GM12872 (cell line): ENCODE measurements around the gene CYTH3.

Source experiments
- TF ChIP-seq, protein P1 (sequence below): IDR thresholded peaks from 3 replicates; pipeline ENCODE4 v1.5.1; 2011; ENCODE audit warnings: low read depth, mild to moderate bottlenecking, low read length, moderate library complexity; ENCODE audit not compliant: insufficient read depth

The CYTH3 gene

DNA sequence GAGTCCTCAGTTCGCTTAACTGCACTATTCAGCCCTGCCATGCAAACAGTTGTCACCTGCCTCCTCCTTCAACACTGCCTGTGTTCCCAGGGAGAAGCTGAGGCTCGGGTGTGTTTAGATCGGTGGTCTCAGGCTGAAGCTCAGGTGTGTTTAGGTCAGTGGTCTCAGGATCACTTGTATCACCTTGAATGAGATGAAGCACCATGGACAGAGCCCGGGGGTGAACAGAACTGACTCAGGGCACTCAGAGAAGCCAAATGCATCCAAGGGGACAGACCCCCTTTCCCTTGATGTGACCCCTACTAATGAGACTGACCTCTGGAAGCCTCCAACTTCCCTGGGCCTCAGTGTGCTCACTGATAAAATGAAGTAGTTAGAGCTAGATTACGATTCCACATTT lies 84.0 kb downstream of the CYTH3 start:
- TF ChIP-seq, protein P1, sequence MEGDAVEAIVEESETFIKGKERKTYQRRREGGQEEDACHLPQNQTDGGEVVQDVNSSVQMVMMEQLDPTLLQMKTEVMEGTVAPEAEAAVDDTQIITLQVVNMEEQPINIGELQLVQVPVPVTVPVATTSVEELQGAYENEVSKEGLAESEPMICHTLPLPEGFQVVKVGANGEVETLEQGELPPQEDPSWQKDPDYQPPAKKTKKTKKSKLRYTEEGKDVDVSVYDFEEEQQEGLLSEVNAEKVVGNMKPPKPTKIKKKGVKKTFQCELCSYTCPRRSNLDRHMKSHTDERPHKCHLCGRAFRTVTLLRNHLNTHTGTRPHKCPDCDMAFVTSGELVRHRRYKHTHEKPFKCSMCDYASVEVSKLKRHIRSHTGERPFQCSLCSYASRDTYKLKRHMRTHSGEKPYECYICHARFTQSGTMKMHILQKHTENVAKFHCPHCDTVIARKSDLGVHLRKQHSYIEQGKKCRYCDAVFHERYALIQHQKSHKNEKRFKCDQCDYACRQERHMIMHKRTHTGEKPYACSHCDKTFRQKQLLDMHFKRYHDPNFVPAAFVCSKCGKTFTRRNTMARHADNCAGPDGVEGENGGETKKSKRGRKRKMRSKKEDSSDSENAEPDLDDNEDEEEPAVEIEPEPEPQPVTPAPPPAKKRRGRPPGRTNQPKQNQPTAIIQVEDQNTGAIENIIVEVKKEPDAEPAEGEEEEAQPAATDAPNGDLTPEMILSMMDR = no peak

DNA sequence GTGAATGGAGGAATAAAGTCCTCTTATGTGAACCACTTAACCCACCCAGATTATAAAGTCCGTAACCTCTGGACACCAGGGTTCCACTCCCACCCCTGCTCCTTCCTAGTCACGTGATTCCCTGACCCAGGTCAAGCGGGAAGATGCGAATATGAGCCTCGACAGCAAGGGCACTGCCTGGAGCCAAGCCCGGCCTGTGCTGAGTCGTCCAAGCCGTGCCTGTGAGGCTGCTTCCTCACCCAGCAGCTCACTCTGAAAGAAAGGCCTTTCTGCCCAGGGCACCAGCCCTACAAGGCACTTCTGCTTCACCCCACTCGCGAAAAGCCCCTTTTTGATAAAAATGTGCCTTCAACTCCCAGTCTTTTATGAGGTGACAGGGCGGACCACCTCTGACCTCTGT lies 85.8 kb downstream of the CYTH3 start:
- TF ChIP-seq, protein P1 = no peak

DNA sequence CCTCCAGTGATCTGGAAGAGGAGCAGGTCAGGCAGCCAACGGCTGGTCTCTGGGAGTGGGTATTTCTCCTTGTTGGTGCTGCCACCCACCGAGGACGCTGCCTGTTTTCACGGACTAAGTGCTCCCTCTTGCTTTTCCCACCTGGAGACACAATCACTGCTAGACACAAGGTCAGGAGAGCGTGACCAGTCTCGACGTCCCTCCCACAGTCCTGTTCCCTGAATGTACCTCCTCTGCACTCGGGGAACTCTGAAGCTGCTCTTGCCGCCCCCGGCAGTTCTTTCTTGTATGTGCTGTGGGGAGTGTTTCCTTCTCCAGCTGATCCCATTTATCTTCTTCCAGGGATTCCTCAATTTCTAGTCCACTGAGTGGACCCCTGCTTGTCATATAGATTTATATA lies 89.4 kb downstream of the CYTH3 start:
- TF ChIP-seq, protein P1 = no peak

DNA sequence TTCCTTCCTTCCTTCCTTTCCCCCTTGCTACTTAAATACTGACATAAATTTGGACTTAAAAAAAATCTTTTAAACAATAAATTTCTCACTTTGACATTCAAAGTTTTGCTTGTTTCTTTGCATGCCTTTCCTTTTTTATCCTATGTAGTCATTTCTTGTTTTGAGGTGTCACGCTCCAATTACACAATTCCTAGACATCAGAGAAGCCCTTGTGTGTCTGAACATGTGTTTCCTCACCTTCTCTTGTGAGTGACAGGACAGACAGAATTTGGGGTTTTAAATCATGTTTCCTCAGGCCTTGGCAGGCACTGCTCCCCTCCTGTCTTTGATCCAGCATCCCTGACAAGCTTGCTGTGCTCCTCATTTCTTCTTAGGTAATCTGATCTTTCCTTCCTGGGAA lies 91.3 kb downstream of the CYTH3 start:
- TF ChIP-seq, protein P1 = no peak

DNA sequence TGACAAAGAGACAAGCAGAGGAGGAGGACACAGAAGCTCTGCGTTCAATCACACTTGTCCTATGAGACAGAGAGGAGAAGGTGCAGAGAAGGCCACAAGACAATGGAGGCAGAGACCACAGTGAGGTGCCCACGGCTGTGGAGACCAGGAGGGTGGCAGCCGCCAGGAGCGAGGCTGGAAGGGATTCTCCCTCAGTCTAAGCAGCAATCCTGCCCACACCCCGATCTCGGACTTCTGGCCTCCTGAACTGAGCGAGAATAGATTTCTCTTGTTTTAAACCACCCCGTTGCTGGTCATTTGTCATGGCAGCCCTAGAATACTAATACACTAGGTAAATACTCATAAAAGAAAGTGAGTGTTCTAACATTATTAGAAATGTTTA lies 92.1 kb downstream of the CYTH3 start:
- TF ChIP-seq, protein P1 = no peak

DNA sequence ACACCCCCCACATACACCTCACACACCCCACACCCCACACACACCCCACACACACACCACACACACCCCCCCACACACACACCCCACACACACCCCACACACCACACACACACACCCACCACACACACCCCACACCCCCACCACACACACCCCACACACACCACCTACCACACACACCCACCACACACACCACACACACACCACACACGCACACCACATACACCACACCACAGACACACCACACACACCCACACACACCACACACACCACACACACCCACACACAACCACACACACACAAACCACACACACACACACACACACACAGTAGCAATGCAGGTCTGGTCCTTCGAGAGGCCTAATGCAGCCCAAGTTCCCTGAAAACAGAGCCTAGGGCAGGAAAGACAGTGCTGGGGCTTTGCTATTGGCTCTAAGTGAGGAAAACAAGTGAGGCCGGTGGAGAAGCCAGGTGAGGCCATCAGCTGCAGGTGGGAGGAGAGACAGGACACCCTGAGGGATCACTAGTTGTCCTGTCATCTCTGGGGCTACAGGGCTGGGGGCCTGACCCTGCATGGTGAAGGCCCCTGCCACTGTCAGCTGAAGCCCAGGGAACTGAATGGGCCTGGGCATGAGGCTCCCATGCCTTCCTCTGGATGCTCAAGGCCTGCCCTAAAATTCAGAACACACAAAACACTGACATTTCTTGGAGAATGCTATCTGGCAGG lies 92.6 kb downstream of the CYTH3 start:
- TF ChIP-seq, protein P1 = no peak

DNA sequence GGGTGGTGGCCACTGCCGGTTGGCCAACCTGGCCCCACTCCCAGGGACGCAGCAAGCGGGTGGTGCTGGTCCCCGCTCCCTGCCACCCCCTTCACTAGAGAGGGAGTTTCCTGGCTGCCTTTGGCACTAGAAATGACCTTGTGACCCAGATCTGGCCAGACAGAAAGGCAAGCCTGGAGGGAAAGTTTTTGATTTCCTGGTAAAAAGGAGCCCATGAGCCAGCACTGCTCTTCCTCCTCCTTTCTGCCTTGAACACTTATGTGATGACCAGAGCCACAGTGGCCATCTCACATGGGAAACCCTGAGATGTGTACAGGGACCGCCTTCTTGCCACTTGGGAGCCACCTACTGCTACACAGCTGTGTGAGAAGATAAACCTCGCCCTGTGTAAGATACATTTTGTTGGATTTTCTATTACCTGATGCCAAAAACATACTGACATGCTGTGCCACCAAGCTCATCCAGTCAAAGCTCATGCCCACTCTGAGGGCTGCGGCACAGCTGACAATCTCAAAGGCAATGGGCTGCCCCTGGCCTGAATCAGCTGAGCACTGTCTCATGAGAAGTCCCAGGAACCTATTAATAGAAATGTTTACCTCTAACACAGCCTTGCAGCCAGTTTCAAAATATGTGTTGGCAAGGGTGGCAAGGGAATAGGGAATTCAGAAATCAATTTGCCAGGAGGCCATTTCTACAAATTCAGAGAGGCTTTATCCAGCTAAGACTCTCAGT lies 94.0 kb downstream of the CYTH3 start:
- TF ChIP-seq, protein P1 = no peak
